GM10266 (cell line): Measurements from ENCODE around the gene C1orf21.

Source experiments
- DNase-seq: peaks from one replicate; pipeline ENCODE4 v3.0.0; 2012; ENCODE audit errors: extremely low spot score
- CTCF ChIP-seq: IDR thresholded peaks from 2 replicates; pipeline ENCODE4 v1.5.1; 2012; ENCODE audit warnings: mild to moderate bottlenecking, low read depth; ENCODE audit not compliant: control insufficient read depth, insufficient read depth; ENCODE audit errors: missing control alignments

The C1orf21 gene

GRCh38 chr1:184482136-184482535 is 95.3 kb downstream of the C1orf21 start:
- TF ChIP-seq CTCF, result no peak

GRCh38 chr1:184483101-184483683 is 96.4 kb downstream of the C1orf21 start:
- DNase-seq, result no peak
- no peak for TF ChIP-seq CTCF

More at GRCh38 chr1:184482136-184482535, 95.3 kb downstream of the C1orf21 start:
- DNase-seq, result no peak

- DNase-seq, result no peak
- no peak for TF ChIP-seq CTCF
Measured at GRCh38 chr1:184485751-184486723, 99.2 kb downstream of the C1orf21 start.

- no peak for DNase-seq
- TF ChIP-seq CTCF, result no peak
Measured at GRCh38 chr1:184486761-184487445, 100.1 kb downstream of the C1orf21 start.

GRCh38 chr1:184487531-184488193 is 100.8 kb downstream of the C1orf21 start:
- TF ChIP-seq CTCF, result no peak
- no peak for DNase-seq

- DNase-seq, result no peak
- no peak for TF ChIP-seq CTCF
Measured at GRCh38 chr1:184489908-184490307, 103.1 kb downstream of the C1orf21 start.

GRCh38 chr1:184492536-184492935 is 105.7 kb downstream of the C1orf21 start:
- no peak for DNase-seq
- no peak for TF ChIP-seq CTCF
